ENCODE data around the gene NHERF1.
A peak's percentile ranks its signal among the peaks of the same experiment; 100 is the strongest.

Gene NHERF1

DNA sequence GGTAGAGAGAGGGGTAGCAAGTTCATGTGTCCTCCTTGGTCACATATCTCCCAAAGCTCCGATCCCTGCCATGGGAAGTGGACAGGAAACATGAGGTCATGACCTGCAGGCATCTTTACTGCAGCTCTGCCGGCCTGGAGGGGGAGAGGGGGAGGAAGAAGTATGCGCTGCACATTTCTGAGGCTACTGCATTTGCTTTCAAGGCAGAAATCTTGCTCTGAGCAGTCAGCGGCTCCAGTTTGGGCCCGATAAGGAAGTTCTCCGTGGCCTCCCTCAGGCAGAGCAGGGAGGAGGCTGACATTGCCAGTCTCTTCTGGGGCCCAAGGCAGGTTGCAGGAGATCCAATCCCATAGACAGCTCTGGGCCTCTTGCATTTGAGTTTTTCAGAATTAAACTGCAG is 1.5 kb upstream of the NHERF1 start:
- H3K27ac ChIP-seq = no peak overlapping the region
- DNase-seq (ENCODE audit: low read depth, low spot score) = no peak

DNA sequence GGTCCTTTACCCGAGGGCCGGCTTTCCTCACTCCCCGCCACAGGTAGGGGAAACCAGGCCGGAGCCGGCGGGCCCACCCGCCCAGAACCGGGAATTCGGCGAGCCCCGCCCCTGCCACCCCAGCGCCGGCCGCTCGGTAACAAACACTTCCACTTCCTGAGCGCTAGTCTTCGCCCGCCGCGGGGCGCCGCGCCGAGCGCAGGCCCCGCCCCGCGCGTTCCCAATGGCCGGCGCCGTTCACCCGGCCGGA is 224 bp upstream of the NHERF1 start:
- H3K27ac ChIP-seq = peak overlapping the region; percentile 40
- no peak for DNase-seq (ENCODE audit: low read depth, low spot score)

- H3K27ac ChIP-seq = peak overlapping the region; percentile 40
- no peak for DNase-seq (ENCODE audit: low read depth, low spot score)
Measured at GRCh38 chr17:74749279-74750038, 1.0 kb downstream of the NHERF1 start.

DNA sequence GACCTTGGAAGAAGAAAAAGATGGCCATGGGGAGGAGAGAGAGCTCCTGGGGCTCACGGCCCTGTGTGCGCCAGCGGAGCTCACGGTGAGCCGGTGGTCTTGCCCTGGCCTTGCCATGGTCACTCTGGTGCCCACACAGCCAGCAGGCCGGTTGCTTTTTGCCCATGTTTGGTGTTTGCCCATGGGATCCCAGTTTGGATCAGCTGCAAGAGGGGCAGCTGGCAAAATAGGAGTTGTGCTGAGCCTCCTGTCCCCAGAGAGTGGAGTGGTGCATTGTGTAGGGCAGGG is 1.6 kb downstream of the NHERF1 start:
- DNase-seq (ENCODE audit: low read depth, low spot score) = no peak
- H3K27ac ChIP-seq = peak overlapping the region; percentile 40

DNA sequence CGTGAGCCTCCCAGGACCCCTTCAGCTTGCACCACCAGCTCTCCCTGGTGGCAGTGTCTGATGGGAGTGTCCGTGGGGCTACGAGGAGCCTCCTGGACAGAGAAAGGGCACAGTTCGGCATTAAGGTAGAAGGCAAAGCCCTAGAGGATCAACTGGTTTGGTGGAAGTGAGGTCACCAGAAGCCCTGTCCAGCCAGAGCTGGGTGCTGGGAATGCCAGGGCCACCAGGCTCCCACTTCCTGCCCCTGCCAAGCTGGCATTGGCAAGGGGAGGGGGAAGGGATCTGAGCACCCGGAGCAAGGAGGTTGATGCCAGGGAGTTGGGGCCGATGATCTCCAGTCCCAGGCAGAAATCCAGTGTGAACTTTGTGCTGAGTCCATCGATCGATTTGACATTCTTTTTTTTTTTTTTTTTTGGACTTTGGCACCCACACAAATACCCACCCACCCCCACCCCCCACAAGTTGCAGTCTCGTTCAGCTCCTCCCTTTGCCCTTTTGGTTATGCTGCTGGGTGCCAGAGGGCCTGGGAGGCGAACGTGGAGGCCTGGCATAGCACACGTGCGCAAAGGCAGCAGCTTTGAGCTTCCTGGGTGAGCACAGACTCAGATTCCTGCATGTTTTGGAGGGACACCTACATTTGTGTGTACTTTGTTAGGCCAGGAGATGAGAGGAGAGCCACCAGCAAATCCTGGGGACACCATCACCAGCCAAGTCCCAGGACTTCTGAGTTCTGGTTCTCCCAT is 2.1 kb downstream of the NHERF1 start:
- H3K27ac ChIP-seq = peak overlapping the region; percentile 40
- DNase-seq (ENCODE audit: low read depth, low spot score) = no peak

- no peak overlapping the region for H3K27ac ChIP-seq
- no peak for DNase-seq (ENCODE audit: low read depth, low spot score)
Measured at GRCh38 chr17:74752415-74752814, 4.0 kb downstream of the NHERF1 start.

GRCh38 chr17:74752822-74753401 is 4.5 kb downstream of the NHERF1 start:
- H3K27ac ChIP-seq = no peak overlapping the region
- no peak for DNase-seq (ENCODE audit: low read depth, low spot score)

DNA sequence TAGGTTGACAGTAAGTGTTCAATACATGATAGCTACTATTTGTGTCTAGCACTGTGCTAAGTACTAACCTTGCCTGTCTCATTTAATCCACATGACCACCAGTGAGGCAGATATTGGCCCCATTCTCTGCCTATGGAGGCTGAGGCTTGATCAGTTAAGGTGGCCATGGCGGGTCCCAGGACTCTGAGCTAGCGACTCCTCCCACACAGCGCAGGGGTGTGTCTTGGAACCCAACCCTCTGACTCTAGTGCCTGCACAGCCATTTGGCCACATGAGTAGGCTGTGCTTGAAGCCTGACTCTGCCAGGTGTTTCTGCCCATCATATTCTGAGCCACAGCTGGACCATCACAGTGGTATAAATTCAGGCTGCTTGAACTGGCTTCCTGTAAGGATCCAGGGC is 6.4 kb downstream of the NHERF1 start:
- no peak for DNase-seq (ENCODE audit: low read depth, low spot score)
- no peak overlapping the region for H3K27ac ChIP-seq

DNA sequence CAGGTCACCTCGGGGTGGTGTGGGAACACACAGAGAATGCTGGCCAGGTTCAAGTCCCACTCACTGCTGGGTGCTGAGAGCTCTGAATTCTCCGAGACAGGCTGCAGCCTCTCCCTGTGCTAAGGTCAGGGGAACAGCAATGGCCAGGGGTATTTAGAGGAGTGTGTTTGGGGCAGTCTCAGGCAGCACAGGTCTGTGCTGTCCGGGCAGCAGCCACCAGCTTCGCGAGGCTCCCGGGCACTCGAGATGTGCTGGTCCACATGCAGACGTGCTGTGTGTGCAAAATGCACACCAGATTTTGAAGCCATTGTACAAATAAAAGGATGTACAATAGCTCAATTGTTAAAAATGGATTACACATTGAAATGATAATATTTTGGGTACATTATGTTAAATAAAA is 7.1 kb downstream of the NHERF1 start:
- no peak for DNase-seq (ENCODE audit: low read depth, low spot score)
- no peak overlapping the region for H3K27ac ChIP-seq

- H3K27ac ChIP-seq = peak overlapping the region; percentile 85
- DNase-seq (ENCODE audit: low read depth, low spot score) = no peak
Measured at GRCh38 chr17:74756891-74757290, 8.5 kb downstream of the NHERF1 start.

- H3K27ac ChIP-seq = peak overlapping the region; percentile 85
Measured at GRCh38 chr17:74757502-74757901, 9.1 kb downstream of the NHERF1 start.

GRCh38 chr17:74757931-74758847 is 9.8 kb downstream of the NHERF1 start:
- H3K27ac ChIP-seq = peak overlapping the region; percentile 85
- no peak for DNase-seq (ENCODE audit: low read depth, low spot score)

More at GRCh38 chr17:74757502-74757901, 9.1 kb downstream of the NHERF1 start:
- DNase-seq (ENCODE audit: low read depth, low spot score) = no peak

DNA sequence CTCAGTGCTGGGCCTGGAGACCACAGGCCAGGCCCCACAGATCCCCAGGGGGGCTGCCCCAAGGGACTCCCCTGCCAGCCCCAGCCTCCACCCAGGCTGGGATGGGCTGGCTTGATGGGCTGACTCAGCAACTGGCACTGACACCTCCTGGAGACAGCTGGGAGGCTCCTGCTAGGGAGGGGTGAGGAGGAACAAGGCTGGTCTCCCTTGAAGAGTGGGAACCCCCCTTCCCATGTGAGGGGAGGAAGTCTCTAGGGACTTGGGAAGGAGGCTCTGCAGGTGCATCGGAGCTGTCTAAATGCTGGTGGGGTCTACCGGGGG is 10.4 kb downstream of the NHERF1 start:
- peak; percentile 33 for DNase-seq (ENCODE audit: low read depth, low spot score)
- peak overlapping the region; percentile 85 for H3K27ac ChIP-seq

GRCh38 chr17:74759243-74759801 is 10.9 kb downstream of the NHERF1 start:
- peak overlapping the region; percentile 85 for H3K27ac ChIP-seq
- no peak for DNase-seq (ENCODE audit: low read depth, low spot score)

- DNase-seq (ENCODE audit: low read depth, low spot score) = peak; percentile 56
- H3K27ac ChIP-seq = peak overlapping the region; percentile 85
Measured at GRCh38 chr17:74759941-74760340, 11.5 kb downstream of the NHERF1 start.

- no peak for DNase-seq (ENCODE audit: low read depth, low spot score)
- peak overlapping the region; percentile 85 for H3K27ac ChIP-seq
Measured at GRCh38 chr17:74760404-74761105, 12.1 kb downstream of the NHERF1 start.

DNA sequence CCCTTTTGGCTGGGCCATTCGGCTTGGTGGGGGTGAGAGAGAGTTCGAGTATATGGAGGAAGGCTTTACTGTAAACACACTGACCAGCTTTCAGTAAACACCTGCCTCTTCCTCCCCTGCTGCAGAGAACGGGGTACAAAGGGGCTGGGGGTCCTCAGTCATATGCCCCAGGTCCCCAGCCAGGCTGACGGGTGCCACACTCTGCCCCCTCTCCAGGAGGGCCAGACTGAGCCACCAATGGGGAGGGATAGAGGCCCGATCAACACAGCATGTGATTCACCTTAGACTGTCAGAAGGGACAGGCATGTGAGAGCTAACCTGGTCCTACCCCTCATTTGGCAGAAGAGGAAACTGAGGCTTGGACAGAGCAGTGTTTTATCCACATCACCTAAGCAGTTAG is 13.0 kb downstream of the NHERF1 start:
- DNase-seq (ENCODE audit: low read depth, low spot score) = no peak
- peak overlapping the region; percentile 85 for H3K27ac ChIP-seq

DNA sequence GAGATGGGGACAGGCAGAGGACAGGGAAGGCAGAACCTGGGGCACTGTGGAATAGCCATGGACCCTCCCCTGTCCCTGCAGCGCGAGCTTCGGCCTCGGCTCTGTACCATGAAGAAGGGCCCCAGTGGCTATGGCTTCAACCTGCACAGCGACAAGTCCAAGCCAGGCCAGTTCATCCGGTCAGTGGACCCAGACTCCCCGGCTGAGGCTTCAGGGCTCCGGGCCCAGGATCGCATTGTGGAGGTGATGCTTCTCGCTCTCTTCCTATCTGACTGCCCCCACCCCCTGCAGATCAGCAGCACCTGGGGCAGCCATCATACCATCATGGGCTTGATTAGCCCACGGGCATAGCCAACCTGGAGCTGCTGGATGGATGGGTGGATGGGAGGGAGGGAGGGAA is 13.5 kb downstream of the NHERF1 start:
- H3K27ac ChIP-seq = no peak overlapping the region
- no peak for DNase-seq (ENCODE audit: low read depth, low spot score)

GRCh38 chr17:74763565-74764387 is 15.3 kb downstream of the NHERF1 start:
- DNase-seq (ENCODE audit: low read depth, low spot score) = no peak
- H3K27ac ChIP-seq = no peak overlapping the region
